ENCODE data around the gene GLRX2.

The GLRX2 gene

DNA sequence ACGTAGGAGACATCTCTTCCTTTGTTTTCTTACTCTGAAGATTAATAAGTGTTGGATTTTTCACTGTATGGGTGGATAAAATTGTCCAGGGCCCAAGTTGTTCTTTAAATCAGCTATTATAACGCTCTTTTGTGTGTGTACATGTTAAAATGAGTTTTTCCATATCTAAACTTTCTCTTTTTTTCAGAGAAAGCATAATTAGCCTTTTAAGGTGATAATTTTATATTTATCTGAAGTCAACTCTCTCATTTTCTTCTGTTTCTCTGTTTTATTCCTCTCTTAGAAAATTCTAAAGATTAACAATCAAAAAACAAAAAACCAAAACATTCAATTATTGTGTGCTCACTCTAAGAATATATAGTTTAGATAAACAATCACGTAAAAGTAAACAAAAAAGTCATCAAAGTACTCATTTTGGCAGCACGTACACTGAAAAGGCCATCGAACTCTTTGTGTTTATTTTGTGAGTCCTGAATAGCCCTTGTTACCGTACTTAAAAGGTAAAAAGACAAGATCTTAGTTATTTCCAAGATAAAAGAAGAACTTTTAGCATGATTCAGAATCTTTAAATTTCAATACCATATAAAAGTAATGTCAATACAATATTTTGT lies 9.4 kb upstream of the GLRX2 start:
- no peaks in the 10 kb centered on the region for H3K79me1 ChIP-seq (ENCODE audit: low read depth, low read length)
- H3K36me3 ChIP-seq (replicated peaks in 1 of 2; ENCODE audit: control insufficient read depth in 2 of 2, insufficient read depth in 2 of 2, low read length in 2 of 2), result no peaks in the 10 kb centered on the region
- H3K9me3 ChIP-seq (replicated peaks in 1 of 2; ENCODE audit: control insufficient read depth in 2 of 2, insufficient read depth in 1 of 2, low read depth in 1 of 2, low read length in 2 of 2), result no peaks in the 10 kb centered on the region
- no peak overlapping the region for H4K8ac ChIP-seq (ENCODE audit: low read depth, low read length)
- no peak overlapping the region for H2AFZ ChIP-seq (ENCODE audit: low read length)
- H3K4me2 ChIP-seq (ENCODE audit: insufficient read depth, low read length, poor library complexity, severe bottlenecking), result no peak overlapping the region
- no peak overlapping the region for H2BK12ac ChIP-seq (ENCODE audit: low read length)
- no CpG with 5 or more reads among the region's 6 CpGs for WGBS, 2 donors (ENCODE audit: extremely low coverage in 2 of 2, insufficient read length in 2 of 2, insufficient replicate concordance in 1 of 2)
- H3K23ac ChIP-seq (ENCODE audit: low read depth, low read length, poor library complexity), result no peak overlapping the region
- H3K14ac ChIP-seq (ENCODE audit: low read length), result no peak overlapping the region
- H3K4me1 ChIP-seq (ENCODE audit: control insufficient read depth in 2 of 2, insufficient read depth in 1 of 2, low read depth in 1 of 2, low read length in 2 of 2), result peaks cover 2 to 5% of the 10 kb centered on the region in 2 donors
- no peak overlapping the region for H3K4ac ChIP-seq (ENCODE audit: low read length)
- no peak overlapping the region for H3K9ac ChIP-seq (ENCODE audit: low read depth, low read length, poor library complexity)
- no peak overlapping the region for H2BK120ac ChIP-seq (ENCODE audit: low read depth, low read length)
- H2AK5ac ChIP-seq (ENCODE audit: low read depth, low read length), result no peak overlapping the region
- H2BK15ac ChIP-seq (ENCODE audit: low read length), result no peak overlapping the region
- H3K27ac ChIP-seq (replicated peaks; ENCODE audit: low read length), result no peak overlapping the region
- no peak overlapping the region for H3K4me3 ChIP-seq (ENCODE audit: low read length in 2 of 2)
- H3K27me3 ChIP-seq (ENCODE audit: control insufficient read depth in 3 of 3, insufficient read depth in 3 of 3, low read depth in 1 of 3, low read length in 3 of 3), result no peaks in the 10 kb centered on the region
- H3K18ac ChIP-seq (ENCODE audit: low read length), result no peak overlapping the region
- no peak for DNase-seq (ENCODE audit: low spot score)
- H4K91ac ChIP-seq (ENCODE audit: low read depth, low read length, poor library complexity), result no peak overlapping the region
- H2BK5ac ChIP-seq (ENCODE audit: low read length), result no peak overlapping the region

- Histone ChIP-seq H3K4ac (ENCODE audit: low read length) (no peak overlapping the region), H2AFZ (ENCODE audit: low read length) (no peak overlapping the region), H2BK120ac (ENCODE audit: low read depth, low read length) (no peak overlapping the region), H4K8ac (ENCODE audit: low read depth, low read length) (no peak overlapping the region), H2BK15ac (ENCODE audit: low read length) (no peak overlapping the region), H3K4me2 (ENCODE audit: insufficient read depth, low read length, poor library complexity, severe bottlenecking) (no peak overlapping the region), H3K27ac (replicated peaks; ENCODE audit: low read length) (no peak overlapping the region), H3K23ac (ENCODE audit: low read depth, low read length, poor library complexity) (no peak overlapping the region), H3K9ac (ENCODE audit: low read depth, low read length, poor library complexity) (no peak overlapping the region), H3K27me3 (ENCODE audit: control insufficient read depth in 3 of 3, insufficient read depth in 3 of 3, low read depth in 1 of 3, low read length in 3 of 3) (no peaks in the 10 kb centered on the region), H2AK5ac (ENCODE audit: low read depth, low read length) (no peak overlapping the region), H3K36me3 (replicated peaks in 1 of 2; ENCODE audit: control insufficient read depth in 2 of 2, insufficient read depth in 2 of 2, low read length in 2 of 2) (no peaks in the 10 kb centered on the region), H3K79me1 (ENCODE audit: low read depth, low read length) (no peaks in the 10 kb centered on the region), H3K9me3 (replicated peaks in 1 of 2; ENCODE audit: control insufficient read depth in 2 of 2, insufficient read depth in 1 of 2, low read depth in 1 of 2, low read length in 2 of 2) (no peaks in the 10 kb centered on the region), H3K4me1 (ENCODE audit: control insufficient read depth in 2 of 2, insufficient read depth in 1 of 2, low read depth in 1 of 2, low read length in 2 of 2) (peaks cover 2 to 5% of the 10 kb centered on the region in 2 donors), H4K91ac (ENCODE audit: low read depth, low read length, poor library complexity) (no peak overlapping the region), H2BK12ac (ENCODE audit: low read length) (no peak overlapping the region), H3K14ac (ENCODE audit: low read length) (no peak overlapping the region), H2BK5ac (ENCODE audit: low read length) (no peak overlapping the region), H3K4me3 (ENCODE audit: low read length in 2 of 2) (no peak overlapping the region), H3K18ac (ENCODE audit: low read length) (no peak overlapping the region)
- DNase-seq (ENCODE audit: low spot score), result no peak
Observed at GRCh38 chr1:193113992-193114332, 8.7 kb upstream of the GLRX2 start.

DNA sequence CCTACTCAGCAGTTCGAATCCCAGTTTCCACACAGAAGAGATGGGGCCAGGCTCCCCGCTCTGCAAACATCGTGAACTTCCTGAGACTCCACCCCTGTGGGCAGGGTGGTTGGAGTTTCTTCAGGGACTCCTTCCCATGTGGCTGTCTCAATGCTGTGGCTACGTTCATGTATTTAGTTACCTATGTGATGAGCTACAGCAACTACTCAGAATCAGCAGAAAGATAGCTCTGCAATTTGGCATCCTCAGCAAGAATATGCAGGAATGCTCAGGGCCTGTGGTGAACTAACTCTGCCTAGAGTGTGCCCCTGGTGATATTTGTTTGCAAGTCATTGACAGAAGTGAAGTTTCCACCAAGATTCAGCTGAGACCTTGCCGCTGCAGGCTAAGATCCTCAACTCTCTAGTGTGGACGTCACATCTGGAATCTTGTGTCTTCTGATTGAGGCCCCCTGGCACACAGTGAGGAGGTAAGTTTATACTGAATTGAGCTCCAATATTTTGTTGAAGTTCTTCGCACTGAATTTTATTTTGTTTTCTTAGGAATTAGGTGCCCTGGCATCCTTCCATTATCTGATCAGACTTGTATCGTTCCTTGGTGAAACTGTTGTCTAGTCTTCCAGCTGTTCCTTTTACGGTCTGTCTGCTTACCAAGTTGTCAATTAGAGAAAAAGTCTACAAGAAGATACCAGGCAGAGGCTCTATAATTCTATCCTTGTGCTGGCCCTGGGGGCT lies 8.2 kb upstream of the GLRX2 start:
- no peak overlapping the region for H3K4ac ChIP-seq (ENCODE audit: low read length)
- no peak overlapping the region for H3K23ac ChIP-seq (ENCODE audit: low read depth, low read length, poor library complexity)
- peak overlapping the region; percentile 8 for H2AFZ ChIP-seq (ENCODE audit: low read length)
- no peak overlapping the region for H2BK120ac ChIP-seq (ENCODE audit: low read depth, low read length)
- DNase-seq (ENCODE audit: low spot score), result no peak
- no peak overlapping the region for H3K9ac ChIP-seq (ENCODE audit: low read depth, low read length, poor library complexity)
- H3K4me2 ChIP-seq (ENCODE audit: insufficient read depth, low read length, poor library complexity, severe bottlenecking), result no peak overlapping the region
- no peak overlapping the region for H4K8ac ChIP-seq (ENCODE audit: low read depth, low read length)
- no peak overlapping the region for H2BK15ac ChIP-seq (ENCODE audit: low read length)
- H2BK5ac ChIP-seq (ENCODE audit: low read length), result no peak overlapping the region
- peaks cover 2 to 5% of the 10 kb centered on the region in 2 donors for H3K4me1 ChIP-seq (ENCODE audit: control insufficient read depth in 2 of 2, insufficient read depth in 1 of 2, low read depth in 1 of 2, low read length in 2 of 2)
- no peaks in the 10 kb centered on the region for H3K79me1 ChIP-seq (ENCODE audit: low read depth, low read length)
- no peak overlapping the region for H3K18ac ChIP-seq (ENCODE audit: low read length)
- no peak overlapping the region for H3K14ac ChIP-seq (ENCODE audit: low read length)
- no peaks in the 10 kb centered on the region for H3K9me3 ChIP-seq (replicated peaks in 1 of 2; ENCODE audit: control insufficient read depth in 2 of 2, insufficient read depth in 1 of 2, low read depth in 1 of 2, low read length in 2 of 2)
- H3K27ac ChIP-seq (replicated peaks; ENCODE audit: low read length), result no peak overlapping the region
- H4K91ac ChIP-seq (ENCODE audit: low read depth, low read length, poor library complexity), result no peak overlapping the region
- no peak overlapping the region for H2AK5ac ChIP-seq (ENCODE audit: low read depth, low read length)
- no peaks in the 10 kb centered on the region for H3K36me3 ChIP-seq (replicated peaks in 1 of 2; ENCODE audit: control insufficient read depth in 2 of 2, insufficient read depth in 2 of 2, low read length in 2 of 2)
- WGBS, 2 donors (ENCODE audit: extremely low coverage in 2 of 2, insufficient read length in 2 of 2, insufficient replicate concordance in 1 of 2), result no CpG with 5 or more reads among the region's 9 CpGs
- H3K27me3 ChIP-seq (ENCODE audit: control insufficient read depth in 3 of 3, insufficient read depth in 3 of 3, low read depth in 1 of 3, low read length in 3 of 3), result no peaks in the 10 kb centered on the region
- H2BK12ac ChIP-seq (ENCODE audit: low read length), result no peak overlapping the region
- H3K4me3 ChIP-seq (ENCODE audit: low read length in 2 of 2), result no peak overlapping the region

GRCh38 chr1:193111641-193112090 lies 6.5 kb upstream of the GLRX2 start:
- Histone ChIP-seq H3K27ac (replicated peaks; ENCODE audit: low read length) (no peak overlapping the region), H4K8ac (ENCODE audit: low read depth, low read length) (no peak overlapping the region), H2BK5ac (ENCODE audit: low read length) (no peak overlapping the region), H3K14ac (ENCODE audit: low read length) (no peak overlapping the region), H2AK5ac (ENCODE audit: low read depth, low read length) (no peak overlapping the region), H3K79me1 (ENCODE audit: low read depth, low read length) (no peaks in the 10 kb centered on the region), H3K4ac (ENCODE audit: low read length) (no peak overlapping the region), H3K18ac (ENCODE audit: low read length) (no peak overlapping the region), H2AFZ (ENCODE audit: low read length) (peak overlapping the region; percentile 82), H2BK15ac (ENCODE audit: low read length) (no peak overlapping the region), H3K4me3 (ENCODE audit: low read length in 2 of 2) (no peak overlapping the region), H3K9me3 (replicated peaks in 1 of 2; ENCODE audit: control insufficient read depth in 2 of 2, insufficient read depth in 1 of 2, low read depth in 1 of 2, low read length in 2 of 2) (no peaks in the 10 kb centered on the region), H2BK12ac (ENCODE audit: low read length) (no peak overlapping the region), H2BK120ac (ENCODE audit: low read depth, low read length) (no peak overlapping the region), H3K9ac (ENCODE audit: low read depth, low read length, poor library complexity) (no peak overlapping the region), H3K27me3 (ENCODE audit: control insufficient read depth in 3 of 3, insufficient read depth in 3 of 3, low read depth in 1 of 3, low read length in 3 of 3) (no peaks in the 10 kb centered on the region), H3K4me2 (ENCODE audit: insufficient read depth, low read length, poor library complexity, severe bottlenecking) (no peak overlapping the region), H3K4me1 (ENCODE audit: control insufficient read depth in 2 of 2, insufficient read depth in 1 of 2, low read depth in 1 of 2, low read length in 2 of 2) (peaks cover 2 to 5% of the 10 kb centered on the region in 2 donors), H3K36me3 (replicated peaks in 1 of 2; ENCODE audit: control insufficient read depth in 2 of 2, insufficient read depth in 2 of 2, low read length in 2 of 2) (no peaks in the 10 kb centered on the region), H4K91ac (ENCODE audit: low read depth, low read length, poor library complexity) (no peak overlapping the region), H3K23ac (ENCODE audit: low read depth, low read length, poor library complexity) (no peak overlapping the region)
- no peak for DNase-seq (ENCODE audit: low spot score)
- no CpG with 5 or more reads among the region's 6 CpGs for WGBS, 2 donors (ENCODE audit: extremely low coverage in 2 of 2, insufficient read length in 2 of 2, insufficient replicate concordance in 1 of 2)
